Transverse colon (tissue), 4 donors: ENCODE results near the gene METTL1. TPM values are rescaled to one million over a fixed set of nuclear protein-coding genes. Genes with fewer than 3 reads are reported as not detected.

Experiments used
- DNase-seq: peaks from one replicate; pipeline ENCODE4 v3.0.0-alpha.2; 2019
- H3K27ac ChIP-seq, 4 donors: fragments of 200-600 bp; sonication (generic); 2 replicates each; pipeline ENCODE4 v1.5.1; 2016 to 2018; ENCODE audit warnings: inconsistent platforms in 4 of 4
- H3K27me3 ChIP-seq: fragments of 200-600 bp; sonication (generic); 2 replicates; pipeline ENCODE4 v1.5.1; 2017; ENCODE audit warnings: inconsistent platforms
- H3K36me3 ChIP-seq, 4 donors: fragments of 200-600 bp; sonication (generic); 2 replicates each; pipeline ENCODE4 v1.5.1; 2017 to 2019; ENCODE audit warnings: inconsistent platforms in 4 of 4
- H3K4me1 ChIP-seq, 4 donors: fragments of 200-600 bp; sonication (generic); 2 replicates each; pipeline ENCODE4 v1.5.1; 2017 to 2020; ENCODE audit warnings: inconsistent platforms in 4 of 4
- H3K4me3 ChIP-seq, 4 donors: fragments of 200-600 bp; sonication (generic); 1 replicate in 1 of 4; 2 replicates in 3 of 4; pipeline versions ENCODE4 v1.5.1 to v1.6.1; 2017 to 2019; ENCODE audit warnings: inconsistent platforms in 4 of 4
- H3K9me3 ChIP-seq, 2 donors: fragments of 200-600 bp; sonication (generic); 2 replicates each; pipeline ENCODE4 v1.5.1; 2017 to 2019; ENCODE audit warnings: inconsistent platforms in 2 of 2
- EP300 ChIP-seq: sonication (generic); formaldehyde crosslinking; IDR thresholded peaks from one replicate; pipeline ENCODE4 v1.6.1; 2017; ENCODE audit warnings: antibody characterized with exemption, low read depth
- POLR2A ChIP-seq: fragments of 450-650 bp; IDR thresholded peaks from one replicate; pipeline ENCODE4 v1.6.1; 2016; ENCODE audit warnings: antibody characterized with exemption, mild to moderate bottlenecking, moderate library complexity
- POLR2AphosphoS5 ChIP-seq, 3 donors: sonication (generic); formaldehyde crosslinking; IDR thresholded peaks; one replicate each; pipeline ENCODE4 v1.6.1; 2016; ENCODE audit warnings: antibody characterized with exemption in 3 of 3
- WGBS, 2 donors: methylation state at CpG; one replicate each; pipeline ENCODE4 v1.1.5; 2018; ENCODE audit warnings: low coverage in 1 of 2; 5-methylcytosine and 5-hydroxymethylcytosine counted together
- in situ Hi-C, 4 donors: fragments of 200-750 bp; cut with MboI; loops; one replicate each; pipeline versions ENCODE4 v1.15.0 to v1.15.1; 2017; ENCODE audit warnings: low sequenced_read_pairs in 3 of 4, low pct_ligation_motif_present in 1 of 4, low pct_unique_long_range_greater_than_20kb in 1 of 4
- intact Hi-C: fragments of 100-400 bp; cut with DNase I; formaldehyde crosslinking; loops from one replicate; pipeline ENCODE4 v1.15.1; 2023; ENCODE audit warnings: low total_unique reads
- total RNA-seq, 4 donors: library from RNA; depleted of rRNA; stranded (reverse); fragments of >200 nt; gene quantifications; one replicate each; pipeline ENCODE4 v1.1.0, GENCODE V29; 2016
- TF ChIP-seq, protein P1 (sequence below), 5 experiments: fragments of 200-600 bp in 3 of 5; fragments of 450-650 bp in 2 of 5; sonication (generic) in 3 of 5; IDR thresholded peaks; 1 replicate in 2 of 5; 2 replicates in 3 of 5; pipeline ENCODE4 v1.5.1; 2016 to 2017; ENCODE audit warnings: antibody characterized with exemption in 5 of 5, inconsistent platforms in 3 of 5, mild to moderate bottlenecking in 2 of 5, moderate library complexity in 1 of 5

The METTL1 gene
- total RNA-seq, 4 donors from 2014 or later: 4.1 to 7.1 (median 4.5) TPM

DNA sequence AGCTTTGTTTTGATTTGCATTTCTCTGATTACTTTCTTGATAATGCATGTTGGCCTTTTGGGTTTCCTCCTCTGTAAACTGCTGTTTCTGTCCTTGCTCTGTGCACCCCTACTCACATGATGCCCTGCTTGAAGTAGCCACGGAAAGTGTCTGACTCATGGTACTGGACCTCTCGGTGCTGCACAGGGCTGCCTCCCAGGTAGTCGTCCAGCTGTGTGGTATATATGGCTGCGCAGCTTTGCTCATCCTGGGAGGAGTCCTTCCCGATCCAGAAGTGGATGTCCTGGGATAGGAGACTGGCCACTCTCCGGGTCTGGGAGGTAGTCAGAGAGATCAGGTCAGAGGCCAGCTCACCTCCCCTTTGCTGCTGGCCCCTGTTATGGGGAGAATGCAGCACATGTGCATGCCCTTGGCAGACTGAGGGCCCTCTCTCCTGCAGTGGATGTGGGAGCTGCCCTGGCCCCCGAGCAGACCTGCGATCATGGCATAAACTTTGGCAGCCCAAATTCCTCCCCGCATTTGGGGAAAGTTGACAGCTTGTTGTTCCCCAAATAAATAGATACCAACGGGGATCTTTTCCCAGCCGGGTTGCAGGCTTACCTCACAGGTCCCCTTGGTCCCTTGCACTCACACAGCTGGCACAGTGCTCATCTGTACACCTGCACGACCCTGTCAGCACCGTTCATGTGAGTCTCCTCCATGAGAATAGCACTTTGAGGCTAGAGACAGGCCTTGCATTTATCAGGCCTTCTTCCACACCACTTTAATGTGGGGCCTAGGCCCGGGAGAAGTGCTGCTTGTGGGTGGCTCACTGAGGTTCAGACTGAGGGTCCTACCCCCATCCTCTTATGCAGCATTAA is 41.4 kb upstream of the METTL1 start:
- 86% methylated on average over 12 of the region's 14 CpGs; no CpG with 5 or more reads in 1 of the 2 donors for WGBS, 2 donors
- in situ Hi-C loops (no loop called here), intact Hi-C loops (no loop called here)
- Histone ChIP-seq H3K4me3 (no peak overlapping the region), H3K36me3 (peaks cover 0 to 10% (median 2%) of the 10 kb centered on the region in 4 donors), H3K27me3 (no peaks in the 10 kb centered on the region), H3K4me1 (peaks cover 17 to 26% (median 21%) of the 10 kb centered on the region in 4 donors), H3K27ac (no peak overlapping the region), H3K9me3 (no peaks in the 10 kb centered on the region)
- TF ChIP-seq POLR2AphosphoS5 (IDR thresholded peaks at IDR 0.05): no peak
- no peak for DNase-seq

DNA sequence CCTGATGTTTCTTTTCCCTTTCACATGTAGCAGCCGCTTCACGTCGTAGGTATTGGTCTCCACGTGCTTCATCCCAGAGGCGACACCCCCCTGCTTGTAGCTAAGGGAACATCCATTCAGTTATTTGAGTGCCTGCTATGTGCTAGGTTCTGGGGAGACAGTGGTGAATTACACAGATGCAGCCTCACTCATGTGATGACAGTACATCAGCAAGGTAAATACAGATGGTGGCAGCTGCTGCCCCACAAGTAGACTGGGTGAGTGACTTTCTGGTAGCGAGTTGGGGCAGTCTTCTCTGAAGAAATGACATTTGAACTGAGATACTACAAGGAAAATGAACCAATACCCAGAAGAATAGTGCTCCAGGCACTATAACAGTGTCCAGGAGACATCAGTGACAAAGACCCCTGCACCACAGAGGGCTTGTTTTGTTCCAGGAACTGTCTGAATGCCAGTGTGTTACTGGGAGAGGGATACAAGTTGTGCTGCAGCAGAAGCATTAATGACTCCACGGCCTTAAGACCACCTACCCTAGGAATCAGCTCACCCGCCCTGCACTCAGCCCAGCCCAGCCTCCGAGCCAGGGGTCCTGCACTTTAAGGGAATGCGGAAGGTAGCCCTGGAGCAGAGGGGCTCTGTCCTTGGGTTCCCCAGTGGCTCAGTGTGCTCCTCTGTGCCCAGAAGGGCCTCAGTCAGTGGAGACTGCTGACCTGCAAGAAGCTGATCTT is 39.3 kb upstream of the METTL1 start:
- WGBS, 2 donors: 93% methylated on average over 10 of the region's 10 CpGs; no CpG with 5 or more reads in 1 of the 2 donors
- no peak overlapping the region for H3K27ac ChIP-seq
- no peak for DNase-seq
- H3K27me3 ChIP-seq: no peaks in the 10 kb centered on the region
- H3K4me3 ChIP-seq: no peak overlapping the region
- TF ChIP-seq POLR2AphosphoS5 (IDR thresholded peaks at IDR 0.05) (no peak), EP300 (no peak)
- TF ChIP-seq, protein P1, sequence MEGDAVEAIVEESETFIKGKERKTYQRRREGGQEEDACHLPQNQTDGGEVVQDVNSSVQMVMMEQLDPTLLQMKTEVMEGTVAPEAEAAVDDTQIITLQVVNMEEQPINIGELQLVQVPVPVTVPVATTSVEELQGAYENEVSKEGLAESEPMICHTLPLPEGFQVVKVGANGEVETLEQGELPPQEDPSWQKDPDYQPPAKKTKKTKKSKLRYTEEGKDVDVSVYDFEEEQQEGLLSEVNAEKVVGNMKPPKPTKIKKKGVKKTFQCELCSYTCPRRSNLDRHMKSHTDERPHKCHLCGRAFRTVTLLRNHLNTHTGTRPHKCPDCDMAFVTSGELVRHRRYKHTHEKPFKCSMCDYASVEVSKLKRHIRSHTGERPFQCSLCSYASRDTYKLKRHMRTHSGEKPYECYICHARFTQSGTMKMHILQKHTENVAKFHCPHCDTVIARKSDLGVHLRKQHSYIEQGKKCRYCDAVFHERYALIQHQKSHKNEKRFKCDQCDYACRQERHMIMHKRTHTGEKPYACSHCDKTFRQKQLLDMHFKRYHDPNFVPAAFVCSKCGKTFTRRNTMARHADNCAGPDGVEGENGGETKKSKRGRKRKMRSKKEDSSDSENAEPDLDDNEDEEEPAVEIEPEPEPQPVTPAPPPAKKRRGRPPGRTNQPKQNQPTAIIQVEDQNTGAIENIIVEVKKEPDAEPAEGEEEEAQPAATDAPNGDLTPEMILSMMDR (IDR thresholded peaks at IDR 0.05): no peak
- intact Hi-C loops (no loop called here), in situ Hi-C loops (no loop called here)
- no peaks in the 10 kb centered on the region for H3K9me3 ChIP-seq
- H3K36me3 ChIP-seq: peaks cover 0 to 10% (median 4%) of the 10 kb centered on the region in 4 donors
- peaks cover under 1 to 6% (median 4%) of the 10 kb centered on the region in 4 donors for H3K4me1 ChIP-seq

DNA sequence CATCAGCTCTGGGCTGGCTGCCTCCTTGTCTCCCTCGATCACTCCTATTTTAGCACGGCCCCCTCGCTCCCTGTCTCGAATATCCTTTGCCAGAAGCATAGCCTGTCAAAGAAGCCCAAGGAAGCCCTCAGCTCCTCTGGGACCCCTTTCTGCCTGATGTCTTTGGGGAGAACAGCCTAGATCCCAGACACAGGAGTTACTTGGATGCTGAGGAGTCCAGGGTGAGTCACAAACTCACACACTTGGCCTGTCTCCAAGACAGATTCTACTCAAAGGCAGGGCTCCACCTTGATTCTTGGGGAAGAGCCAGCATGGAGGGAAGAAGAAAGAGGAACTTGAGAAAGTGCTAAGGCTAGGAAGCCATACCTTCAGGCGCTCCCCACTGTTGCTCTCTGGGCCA is 38.5 kb upstream of the METTL1 start:
- no peak for DNase-seq
- Histone ChIP-seq H3K4me1 (no peaks in the 10 kb centered on the region), H3K4me3 (no peak overlapping the region), H3K36me3 (peaks cover 0 to 10% (median 4%) of the 10 kb centered on the region in 4 donors), H3K9me3 (no peaks in the 10 kb centered on the region), H3K27ac (no peak overlapping the region), H3K27me3 (no peaks in the 10 kb centered on the region)
- TF ChIP-seq, protein P1 (IDR thresholded peaks at IDR 0.05): no peak
- TF ChIP-seq EP300 (no peak), POLR2AphosphoS5 (IDR thresholded peaks at IDR 0.05) (no peak), POLR2A (no peak)
- WGBS, 2 donors: 94 to 100% methylated on average over 1 to 5 of the region's 5 CpGs
- intact Hi-C loops: no loop called here
- in situ Hi-C loops: no loop called here

DNA sequence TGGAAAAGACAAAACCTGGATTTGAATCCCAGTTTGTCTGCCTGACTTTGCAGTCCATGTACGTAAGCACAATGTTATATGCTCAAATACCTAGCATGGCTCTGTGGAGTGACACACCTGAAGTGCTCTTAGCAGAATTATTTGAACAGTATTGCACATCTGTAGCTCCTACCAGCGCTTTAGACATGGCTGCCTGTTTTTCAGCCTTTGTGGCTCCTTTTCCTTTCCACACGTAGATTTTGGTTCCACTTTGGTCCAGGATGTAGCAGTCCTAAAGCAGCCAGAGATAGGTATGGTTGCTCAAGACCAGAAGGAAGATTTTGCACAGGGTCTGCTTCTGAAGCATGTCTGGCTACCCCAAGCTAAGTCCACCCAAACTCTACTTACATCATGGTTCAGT is 37.5 kb upstream of the METTL1 start:
- H3K4me1 ChIP-seq: no peaks in the 10 kb centered on the region
- intact Hi-C loops (no loop called here), in situ Hi-C loops (no loop called here)
- no peak overlapping the region for H3K4me3 ChIP-seq
- H3K27me3 ChIP-seq: no peaks in the 10 kb centered on the region
- TF ChIP-seq POLR2A: no peak
- TF ChIP-seq POLR2AphosphoS5 (IDR thresholded peaks at IDR 0.05): no peak
- no peak for TF ChIP-seq EP300
- TF ChIP-seq, protein P1 (IDR thresholded peaks at IDR 0.05): no peak
- H3K9me3 ChIP-seq: no peaks in the 10 kb centered on the region
- DNase-seq: no peak
- no peak overlapping the region for H3K27ac ChIP-seq
- peaks cover 0 to 10% (median 4%) of the 10 kb centered on the region in 4 donors for H3K36me3 ChIP-seq
- 89 to 100% methylated on average over 3 of the region's 3 CpGs for WGBS, 2 donors
